Transverse colon (tissue), 4 donors: ENCODE measurements around the gene TBC1D12. TPM values are rescaled to one million over a fixed set of nuclear protein-coding genes. Genes with fewer than 3 reads are reported as not detected.

Experiments used
- DNase-seq: peaks from one replicate; pipeline ENCODE4 v3.0.0-alpha.2; 2019
- H3K27ac ChIP-seq, 4 donors: fragments of 200-600 bp; sonication (generic); 2 replicates each; pipeline ENCODE4 v1.5.1; 2016 to 2018; ENCODE audit warnings: inconsistent platforms in 4 of 4
- H3K27me3 ChIP-seq: fragments of 200-600 bp; sonication (generic); 2 replicates; pipeline ENCODE4 v1.5.1; 2017; ENCODE audit warnings: inconsistent platforms
- H3K36me3 ChIP-seq, 4 donors: fragments of 200-600 bp; sonication (generic); 2 replicates each; pipeline ENCODE4 v1.5.1; 2017 to 2019; ENCODE audit warnings: inconsistent platforms in 4 of 4
- H3K4me1 ChIP-seq, 4 donors: fragments of 200-600 bp; sonication (generic); 2 replicates each; pipeline ENCODE4 v1.5.1; 2017 to 2020; ENCODE audit warnings: inconsistent platforms in 4 of 4
- H3K4me3 ChIP-seq, 4 donors: fragments of 200-600 bp; sonication (generic); 1 replicate in 1 of 4; 2 replicates in 3 of 4; pipeline versions ENCODE4 v1.5.1 to v1.6.1; 2017 to 2019; ENCODE audit warnings: inconsistent platforms in 4 of 4
- H3K9me3 ChIP-seq, 2 donors: fragments of 200-600 bp; sonication (generic); 2 replicates each; pipeline ENCODE4 v1.5.1; 2017 to 2019; ENCODE audit warnings: inconsistent platforms in 2 of 2
- EP300 ChIP-seq: sonication (generic); formaldehyde crosslinking; IDR thresholded peaks from one replicate; pipeline ENCODE4 v1.6.1; 2017; ENCODE audit warnings: antibody characterized with exemption, low read depth
- POLR2A ChIP-seq: fragments of 450-650 bp; IDR thresholded peaks from one replicate; pipeline ENCODE4 v1.6.1; 2016; ENCODE audit warnings: antibody characterized with exemption, mild to moderate bottlenecking, moderate library complexity
- POLR2AphosphoS5 ChIP-seq, 3 donors: sonication (generic); formaldehyde crosslinking; IDR thresholded peaks; one replicate each; pipeline ENCODE4 v1.6.1; 2016; ENCODE audit warnings: antibody characterized with exemption in 3 of 3
- WGBS, 2 donors: methylation state at CpG; one replicate each; pipeline ENCODE4 v1.1.5; 2018; ENCODE audit warnings: low coverage in 1 of 2; 5-methylcytosine and 5-hydroxymethylcytosine counted together
- in situ Hi-C, 4 donors: fragments of 200-750 bp; cut with MboI; loops; one replicate each; pipeline versions ENCODE4 v1.15.0 to v1.15.1; 2017; ENCODE audit warnings: low sequenced_read_pairs in 3 of 4, low pct_ligation_motif_present in 1 of 4, low pct_unique_long_range_greater_than_20kb in 1 of 4
- intact Hi-C: fragments of 100-400 bp; cut with DNase I; formaldehyde crosslinking; loops from one replicate; pipeline ENCODE4 v1.15.1; 2023; ENCODE audit warnings: low total_unique reads
- total RNA-seq, 4 donors: library from RNA; depleted of rRNA; stranded (reverse); fragments of >200 nt; gene quantifications; one replicate each; pipeline ENCODE4 v1.1.0, GENCODE V29; 2016
- TF ChIP-seq, protein P1 (sequence below), 5 experiments: fragments of 200-600 bp in 3 of 5; fragments of 450-650 bp in 2 of 5; sonication (generic) in 3 of 5; IDR thresholded peaks; 1 replicate in 2 of 5; 2 replicates in 3 of 5; pipeline ENCODE4 v1.5.1; 2016 to 2017; ENCODE audit warnings: antibody characterized with exemption in 5 of 5, inconsistent platforms in 3 of 5, mild to moderate bottlenecking in 2 of 5, moderate library complexity in 1 of 5

Gene TBC1D12
- total RNA-seq, 4 donors from 2014 or later, result 27.2 to 58.0 (median 38.0) TPM

DNA sequence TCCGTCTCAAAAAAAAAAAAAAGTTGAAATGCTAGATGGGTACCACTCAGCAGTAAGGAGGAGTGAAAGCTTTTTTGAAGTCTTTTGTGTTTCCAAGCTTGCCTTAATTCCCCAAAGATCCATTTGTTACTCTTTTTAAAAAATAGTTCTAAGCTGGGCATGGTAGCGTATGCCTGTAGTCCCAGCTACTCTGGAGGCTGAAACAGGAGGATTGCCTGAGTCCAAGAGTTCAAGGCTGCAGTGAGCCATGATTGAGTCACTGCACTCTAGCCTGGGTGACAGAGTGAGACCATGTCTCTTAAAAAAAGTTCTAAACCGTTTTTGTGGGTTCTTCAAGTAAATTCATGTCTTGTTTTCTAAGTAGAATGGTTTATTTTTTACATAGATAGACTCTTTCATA lies 5.3 kb downstream of the TBC1D12 start:
- H3K27me3 ChIP-seq, result no peaks in the 10 kb centered on the region
- intact Hi-C loops, result no loop called here
- no peaks in the 10 kb centered on the region for H3K9me3 ChIP-seq
- no peak overlapping the region for H3K4me3 ChIP-seq
- H3K27ac ChIP-seq, result no peak overlapping the region
- WGBS, 2 donors, result 71 to 73% methylated on average over 3 of the region's 3 CpGs
- no peak for DNase-seq
- in situ Hi-C loops, result no loop called here
- TF ChIP-seq POLR2AphosphoS5 (IDR thresholded peaks at IDR 0.05) (no peak), POLR2A (no peak), EP300 (no peak)
- TF ChIP-seq, protein P1, sequence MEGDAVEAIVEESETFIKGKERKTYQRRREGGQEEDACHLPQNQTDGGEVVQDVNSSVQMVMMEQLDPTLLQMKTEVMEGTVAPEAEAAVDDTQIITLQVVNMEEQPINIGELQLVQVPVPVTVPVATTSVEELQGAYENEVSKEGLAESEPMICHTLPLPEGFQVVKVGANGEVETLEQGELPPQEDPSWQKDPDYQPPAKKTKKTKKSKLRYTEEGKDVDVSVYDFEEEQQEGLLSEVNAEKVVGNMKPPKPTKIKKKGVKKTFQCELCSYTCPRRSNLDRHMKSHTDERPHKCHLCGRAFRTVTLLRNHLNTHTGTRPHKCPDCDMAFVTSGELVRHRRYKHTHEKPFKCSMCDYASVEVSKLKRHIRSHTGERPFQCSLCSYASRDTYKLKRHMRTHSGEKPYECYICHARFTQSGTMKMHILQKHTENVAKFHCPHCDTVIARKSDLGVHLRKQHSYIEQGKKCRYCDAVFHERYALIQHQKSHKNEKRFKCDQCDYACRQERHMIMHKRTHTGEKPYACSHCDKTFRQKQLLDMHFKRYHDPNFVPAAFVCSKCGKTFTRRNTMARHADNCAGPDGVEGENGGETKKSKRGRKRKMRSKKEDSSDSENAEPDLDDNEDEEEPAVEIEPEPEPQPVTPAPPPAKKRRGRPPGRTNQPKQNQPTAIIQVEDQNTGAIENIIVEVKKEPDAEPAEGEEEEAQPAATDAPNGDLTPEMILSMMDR (IDR thresholded peaks at IDR 0.05), result no peak
- peaks cover 0 to 55% (median 13%) of the 10 kb centered on the region in 4 donors for H3K4me1 ChIP-seq
- H3K36me3 ChIP-seq, result no peaks in the 10 kb centered on the region

DNA sequence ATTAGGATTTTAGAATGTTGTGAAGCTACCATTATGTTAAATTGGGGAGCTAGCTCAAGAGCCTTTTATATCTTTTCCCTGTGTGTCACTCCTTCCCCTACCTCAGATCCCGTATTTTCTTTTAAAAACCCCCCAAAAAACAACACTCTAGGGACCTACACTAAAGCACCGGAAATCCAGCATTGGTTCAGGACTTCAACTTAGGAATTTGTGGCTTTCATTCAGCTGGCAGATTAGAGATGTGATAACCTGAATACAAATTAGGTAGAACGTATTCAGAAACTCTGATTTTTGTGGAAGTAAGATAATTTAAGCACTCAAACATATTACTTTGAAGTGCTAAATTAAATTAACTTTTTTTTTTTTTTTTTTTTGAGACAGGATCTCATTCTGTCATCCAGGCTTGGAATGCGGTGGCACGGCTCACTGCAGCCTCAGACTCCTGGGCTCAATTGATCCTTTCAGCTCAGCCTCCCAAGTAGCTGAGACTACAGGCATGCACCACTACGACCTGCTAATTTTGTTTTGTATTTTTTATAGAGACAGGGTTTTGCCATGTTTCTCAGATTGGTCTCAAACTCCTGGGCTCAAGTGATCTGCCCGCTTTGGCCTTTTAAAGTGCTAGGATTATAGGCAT lies 6.8 kb downstream of the TBC1D12 start:
- H3K9me3 ChIP-seq, result no peaks in the 10 kb centered on the region
- in situ Hi-C loops, result no loop called here
- DNase-seq, result no peak
- no peaks in the 10 kb centered on the region for H3K36me3 ChIP-seq
- intact Hi-C loops, result no loop called here
- TF ChIP-seq, protein P1 (IDR thresholded peaks at IDR 0.05), result no peak
- TF ChIP-seq EP300 (no peak), POLR2A (no peak), POLR2AphosphoS5 (IDR thresholded peaks at IDR 0.05) (no peak)
- H3K27me3 ChIP-seq, result no peaks in the 10 kb centered on the region
- H3K4me1 ChIP-seq, result peaks cover 0 to 64% (median 14%) of the 10 kb centered on the region in 4 donors
- 77 to 85% methylated on average over 7 of the region's 7 CpGs for WGBS, 2 donors
- H3K27ac ChIP-seq, result no peak overlapping the region
- H3K4me3 ChIP-seq, result no peak overlapping the region

DNA sequence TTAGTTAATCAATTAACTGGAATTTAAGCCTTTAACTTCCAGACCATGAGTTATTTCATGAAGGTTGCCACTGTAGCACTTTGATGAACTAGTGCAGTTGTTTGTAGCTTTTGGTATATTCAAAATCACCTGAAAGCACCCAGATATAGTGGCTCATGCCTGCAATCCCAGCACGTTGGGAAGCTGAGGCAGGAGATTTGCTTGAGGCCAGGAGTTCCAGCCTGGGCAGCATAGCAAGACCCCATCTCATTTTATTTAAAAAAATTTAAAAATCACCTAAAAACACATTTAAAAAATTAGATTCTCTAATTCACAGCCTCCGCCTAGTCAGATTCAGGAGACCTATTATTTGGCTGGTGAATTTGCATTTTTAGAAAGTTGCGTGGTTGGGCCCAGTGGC lies 9.0 kb downstream of the TBC1D12 start:
- H3K4me1 ChIP-seq, result peaks cover 0 to 44% (median 5%) of the 10 kb centered on the region in 4 donors
- DNase-seq, result no peak
- no peaks in the 10 kb centered on the region for H3K36me3 ChIP-seq
- 93 to 100% methylated on average over 3 of the region's 3 CpGs for WGBS, 2 donors
- H3K27me3 ChIP-seq, result no peaks in the 10 kb centered on the region
- TF ChIP-seq POLR2AphosphoS5 (IDR thresholded peaks at IDR 0.05) (no peak), POLR2A (no peak), EP300 (no peak)
- TF ChIP-seq, protein P1 (IDR thresholded peaks at IDR 0.05), result no peak
- intact Hi-C loops, result no loop called here
- in situ Hi-C loops, result no loop called here
- H3K9me3 ChIP-seq, result no peaks in the 10 kb centered on the region
- no peak overlapping the region for H3K4me3 ChIP-seq
- H3K27ac ChIP-seq, result no peak overlapping the region

DNA sequence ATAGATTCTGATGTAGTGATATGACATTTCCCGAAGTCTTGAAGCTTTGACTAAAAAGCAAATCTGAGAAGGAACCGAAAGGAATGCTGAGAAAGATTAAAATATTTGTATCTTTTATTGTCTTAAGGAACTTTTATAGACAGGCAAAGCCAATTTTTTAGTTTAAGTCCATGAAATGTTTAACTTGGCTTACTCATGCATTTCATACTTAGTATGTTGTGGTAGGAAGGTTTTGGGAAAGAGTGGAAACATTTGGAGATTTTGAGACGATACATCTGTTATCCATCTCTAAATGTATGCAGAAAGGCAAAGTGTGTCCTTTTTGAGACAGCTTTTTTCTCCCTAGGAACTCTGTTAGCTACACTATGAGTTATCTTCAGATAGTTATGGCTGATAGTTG lies 10.1 kb downstream of the TBC1D12 start:
- DNase-seq, result no peak
- Histone ChIP-seq H3K4me1 (peaks cover 0 to 33% (median 2%) of the 10 kb centered on the region in 4 donors), H3K4me3 (no peak overlapping the region), H3K9me3 (no peaks in the 10 kb centered on the region), H3K27ac (no peak overlapping the region), H3K27me3 (no peaks in the 10 kb centered on the region), H3K36me3 (no peaks in the 10 kb centered on the region)
- WGBS, 2 donors, result 77 to 79% methylated on average over 2 to 3 of the region's 3 CpGs
- in situ Hi-C loops (no loop called here), intact Hi-C loops (no loop called here)
- no peak for TF ChIP-seq EP300
- no peak for TF ChIP-seq POLR2A
- TF ChIP-seq POLR2AphosphoS5 (IDR thresholded peaks at IDR 0.05), result no peak
- TF ChIP-seq, protein P1 (IDR thresholded peaks at IDR 0.05), result no peak
